Cardiac muscle cell (in vitro differentiated cells and primary cell): Measurements from ENCODE around the gene TAF11. TPM values are rescaled to one million over a fixed set of nuclear protein-coding genes. Genes with fewer than 3 reads are reported as not detected.
"Not testable (repeated sequence)": the region's sequence is repeated elsewhere in the genome, so short reads cannot be mapped to it uniquely, and the experiment has no call there.

ENCODE experiments used
- DNase-seq, 2 donors: peaks; one replicate each; pipeline versions ENCODE4 v3.0.0 to v3.0.0-alpha.2; 2010 to 2017; ENCODE audit warnings: low read depth in 1 of 2, low spot score in 1 of 2
- H3K27ac ChIP-seq: fragments of 200-600 bp; sonication (generic); 2 replicates; pipeline ENCODE4 v1.5.1; 2016
- H3K27me3 ChIP-seq: fragments of 200-600 bp; sonication (generic); 2 replicates; pipeline ENCODE4 v1.6.0; 2016; ENCODE audit warnings: control low read depth
- H3K36me3 ChIP-seq: fragments of 200-600 bp; sonication (generic); 2 replicates; pipeline ENCODE4 v1.5.1; 2016; ENCODE audit warnings: control low read depth
- H3K4me1 ChIP-seq: fragments of 200-600 bp; sonication (generic); 2 replicates; pipeline ENCODE4 v1.8.1; 2017; ENCODE audit warnings: low read depth, mild to moderate bottlenecking, mixed run types
- H3K4me3 ChIP-seq: fragments of 200-600 bp; sonication (generic); 2 replicates; pipeline ENCODE4 v1.5.1; 2016; ENCODE audit warnings: mild to moderate bottlenecking
- H3K9me3 ChIP-seq: fragments of 200-600 bp; sonication (generic); 2 replicates; pipeline ENCODE4 v1.5.1; 2017; ENCODE audit warnings: low read depth, mild to moderate bottlenecking, control low read depth
- polyA plus RNA-seq: library from polyadenylated mRNA; unstranded; fragments of >200 nt; fragmentation: Nextera tagmentation; extraction: Ambion mirVana; gene quantifications from 2 replicates; pipeline ENCODE4 v1.2.1, GENCODE V29; 2016
- total RNA-seq: library from RNA; depleted of rRNA; stranded (reverse); fragments of >200 nt; gene quantifications from 2 replicates; pipeline ENCODE4 v1.2.3, GENCODE V29; 2016
- TF ChIP-seq, protein P1 (sequence below): IDR thresholded peaks from 2 replicates; pipeline ENCODE4 v1.5.1; 2012; ENCODE audit warnings: low read depth, mild to moderate bottlenecking, low read length

TAF11 gene
- total and polyA plus RNA-seq, 2 experiments from 2014 or later, result 25.8 to 39.9 TPM

DNA sequence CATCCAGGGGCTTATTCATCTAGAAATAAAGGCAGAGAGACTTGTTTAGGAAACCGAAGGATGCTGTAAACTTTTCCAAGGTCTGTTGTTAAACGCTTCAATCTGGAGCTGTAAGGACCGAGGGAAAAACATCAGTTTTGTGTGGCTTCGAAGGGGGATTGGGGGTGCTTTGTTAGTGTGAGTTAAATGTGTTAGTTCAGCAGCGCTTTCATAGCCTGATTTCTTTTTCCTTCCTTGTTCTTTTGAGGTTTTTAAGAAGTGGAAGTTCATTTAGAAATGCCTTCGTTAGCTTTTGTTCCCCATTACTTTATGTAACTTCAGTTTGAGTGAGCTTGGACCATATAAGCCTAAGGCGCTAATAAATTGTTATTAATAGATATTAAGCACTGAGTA, 2.7 kb upstream of the TAF11 start:
- no peak for DNase-seq
- TF ChIP-seq, protein P1, sequence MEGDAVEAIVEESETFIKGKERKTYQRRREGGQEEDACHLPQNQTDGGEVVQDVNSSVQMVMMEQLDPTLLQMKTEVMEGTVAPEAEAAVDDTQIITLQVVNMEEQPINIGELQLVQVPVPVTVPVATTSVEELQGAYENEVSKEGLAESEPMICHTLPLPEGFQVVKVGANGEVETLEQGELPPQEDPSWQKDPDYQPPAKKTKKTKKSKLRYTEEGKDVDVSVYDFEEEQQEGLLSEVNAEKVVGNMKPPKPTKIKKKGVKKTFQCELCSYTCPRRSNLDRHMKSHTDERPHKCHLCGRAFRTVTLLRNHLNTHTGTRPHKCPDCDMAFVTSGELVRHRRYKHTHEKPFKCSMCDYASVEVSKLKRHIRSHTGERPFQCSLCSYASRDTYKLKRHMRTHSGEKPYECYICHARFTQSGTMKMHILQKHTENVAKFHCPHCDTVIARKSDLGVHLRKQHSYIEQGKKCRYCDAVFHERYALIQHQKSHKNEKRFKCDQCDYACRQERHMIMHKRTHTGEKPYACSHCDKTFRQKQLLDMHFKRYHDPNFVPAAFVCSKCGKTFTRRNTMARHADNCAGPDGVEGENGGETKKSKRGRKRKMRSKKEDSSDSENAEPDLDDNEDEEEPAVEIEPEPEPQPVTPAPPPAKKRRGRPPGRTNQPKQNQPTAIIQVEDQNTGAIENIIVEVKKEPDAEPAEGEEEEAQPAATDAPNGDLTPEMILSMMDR, result no peak
- Histone ChIP-seq H3K27me3 (no peaks in the 10 kb centered on the region), H3K36me3 (no peaks in the 10 kb centered on the region), H3K27ac (no peak overlapping the region), H3K4me3 (peak overlapping the region; percentile 96), H3K4me1 (peaks cover 6% of the 10 kb centered on the region), H3K9me3 (no peaks in the 10 kb centered on the region)

DNA sequence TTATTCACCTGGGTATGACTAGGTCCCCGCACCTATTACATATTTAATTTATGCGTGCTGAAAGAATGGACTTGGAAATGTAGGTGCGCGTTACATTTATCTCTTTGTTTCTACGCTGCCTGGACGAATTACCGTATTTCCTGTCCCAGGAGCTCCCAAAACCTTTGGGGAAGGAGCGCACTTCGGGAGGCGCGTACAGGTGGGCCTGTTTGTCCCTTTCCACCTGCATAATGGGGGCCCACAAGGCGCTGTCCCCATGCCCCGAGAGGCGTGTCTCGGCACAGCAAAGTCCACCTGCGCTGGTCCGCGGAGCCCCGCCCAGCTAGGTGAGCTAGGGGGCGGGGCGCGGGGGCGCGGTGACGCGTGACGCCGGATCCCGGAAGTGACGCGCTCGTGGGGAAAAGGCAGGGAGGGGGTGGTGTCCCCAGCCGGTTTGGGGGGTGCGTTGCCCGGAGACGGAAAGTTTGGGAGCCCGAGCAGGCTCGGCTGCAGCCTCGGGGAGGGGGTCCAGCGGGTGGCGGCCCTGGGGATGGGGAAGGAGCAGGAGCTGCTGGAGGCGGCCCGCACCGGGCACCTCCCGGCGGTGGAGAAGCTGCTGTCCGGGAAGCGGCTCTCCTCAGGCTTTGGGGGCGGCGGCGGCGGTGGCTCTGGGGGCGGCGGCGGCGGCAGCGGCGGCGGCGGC, 1.2 kb upstream of the TAF11 start, which contains the start of gene ANKS1A:
TSS of gene ANKS1A (plus strand) at position 382 of the 682 bp plus-strand sequence. CDS start at position 530, 148 bp downstream.
- peak; percentile 53 to 83 for DNase-seq
- H3K27ac ChIP-seq, result peak within 1 kb of the TSS; percentile 87
- TF ChIP-seq, protein P1, result no peak
- no peaks in the 10 kb centered on the region for H3K27me3 ChIP-seq
- peaks cover 6% of the 10 kb centered on the region for H3K4me1 ChIP-seq
- peak within 1 kb of the TSS; percentile 96 for H3K4me3 ChIP-seq
- H3K9me3 ChIP-seq, result no peaks in the 10 kb centered on the region
- H3K36me3 ChIP-seq, result no peaks in the 10 kb centered on the region

DNA sequence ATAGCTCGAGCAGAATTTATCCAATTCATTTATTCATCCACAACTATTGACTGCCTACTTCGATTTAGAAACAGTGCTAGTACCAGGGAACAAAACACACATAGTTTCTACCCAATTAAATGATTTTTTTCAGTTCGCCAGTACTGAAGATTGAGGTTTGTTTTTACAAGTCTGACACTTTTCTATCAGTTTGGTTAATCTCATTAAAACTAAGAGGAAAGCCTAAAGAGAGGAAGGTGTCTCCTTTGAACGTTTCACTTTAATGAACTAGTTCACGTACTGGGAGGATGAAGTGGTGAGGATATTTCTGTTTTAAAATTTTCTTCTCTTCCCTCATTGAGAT, 643 bp upstream of the TAF11 start:
- H3K27ac ChIP-seq, result peak overlapping the region; percentile 87
- no peaks in the 10 kb centered on the region for H3K27me3 ChIP-seq
- H3K4me1 ChIP-seq, result peaks cover 6% of the 10 kb centered on the region
- DNase-seq, result no peak
- H3K36me3 ChIP-seq, result no peaks in the 10 kb centered on the region
- H3K4me3 ChIP-seq, result peak overlapping the region; percentile 96
- no peaks in the 10 kb centered on the region for H3K9me3 ChIP-seq
- TF ChIP-seq, protein P1, result no peak

DNA sequence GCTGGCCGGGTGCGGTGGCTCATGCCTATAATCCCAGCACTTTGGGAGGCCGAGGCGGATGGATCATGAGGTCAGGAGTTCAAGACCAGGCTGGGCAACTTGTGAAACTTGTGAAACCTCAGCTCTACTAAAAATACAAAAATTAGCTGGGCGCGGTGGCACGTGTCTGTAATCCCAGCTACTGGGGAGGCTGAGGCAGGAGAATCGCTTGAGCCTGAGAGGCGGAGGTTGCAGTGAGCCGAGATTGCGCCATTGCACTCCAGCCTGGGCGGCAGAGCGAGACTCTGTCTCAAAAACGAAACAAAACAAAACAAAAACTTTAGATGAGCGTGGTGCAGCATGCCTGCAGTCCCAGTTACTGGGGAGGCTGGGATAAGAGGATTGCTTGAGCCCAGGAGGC, 2.0 kb downstream of the TAF11 start:
- not testable (repeated sequence) for H3K27ac ChIP-seq, H3K36me3 ChIP-seq, H3K27me3 ChIP-seq, H3K4me3 ChIP-seq, H3K4me1 ChIP-seq, H3K9me3 ChIP-seq, DNase-seq

DNA sequence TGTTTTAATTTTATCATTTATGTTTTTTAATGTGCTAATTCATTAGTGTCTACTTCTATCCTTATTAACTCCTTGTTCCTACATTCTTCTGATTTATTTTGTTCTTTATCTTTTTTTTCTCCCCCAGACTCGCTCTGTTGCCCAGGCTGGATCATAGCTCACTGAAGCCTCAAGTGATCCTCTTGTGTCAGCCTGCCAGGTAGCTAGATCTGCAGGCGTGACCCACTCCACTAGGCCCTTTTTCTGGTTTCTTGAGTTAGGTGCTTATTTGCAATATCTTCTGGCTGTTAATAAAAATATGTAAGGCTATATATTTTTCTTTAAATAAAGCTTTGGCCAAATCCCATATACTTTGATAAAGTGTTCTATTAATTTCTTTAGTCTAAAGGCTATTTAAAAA, 2.8 kb downstream of the TAF11 start:
- Histone ChIP-seq H3K4me1 (peaks cover 6% of the 10 kb centered on the region), H3K27ac (no peak overlapping the region), H3K4me3 (no peak overlapping the region), H3K27me3 (no peaks in the 10 kb centered on the region), H3K9me3 (no peaks in the 10 kb centered on the region), H3K36me3 (peaks cover 16% of the 10 kb centered on the region)
- TF ChIP-seq, protein P1, result no peak
- DNase-seq, result no peak

DNA sequence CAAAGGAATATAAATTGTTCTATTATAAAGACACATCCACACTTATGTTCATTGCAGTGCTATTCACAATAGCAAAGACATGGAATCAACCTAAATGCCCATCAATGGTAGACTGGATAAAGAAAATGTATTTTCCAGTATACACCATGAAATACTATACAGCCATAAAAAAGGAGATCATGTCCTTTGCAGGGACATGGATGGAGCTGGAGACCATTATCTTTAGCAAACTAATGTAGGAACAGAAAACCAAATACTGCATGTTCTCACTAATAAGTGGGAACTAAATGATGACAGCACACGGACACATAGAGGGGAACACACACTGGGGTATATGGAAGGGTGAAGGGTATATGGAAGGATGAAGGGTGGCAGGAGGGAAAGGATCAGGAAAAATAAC, 3.8 kb downstream of the TAF11 start:
- not testable (repeated sequence) for DNase-seq, H3K4me1 ChIP-seq, H3K4me3 ChIP-seq, H3K27me3 ChIP-seq, H3K27ac ChIP-seq, H3K9me3 ChIP-seq
- H3K36me3 ChIP-seq, result peaks cover 22% of the 10 kb centered on the region
